CD14-positive monocyte (primary cell): ENCODE measurements around the gene CLDN3. TPM values are rescaled to one million over a fixed set of nuclear protein-coding genes. Genes with fewer than 3 reads are reported as not detected.

Source experiments
- DNase-seq, 3 donors: peaks; one replicate each; pipeline ENCODE4 v3.0.0-alpha.2; 2011 to 2022
- H2AFZ ChIP-seq: 2 replicates; pipeline ENCODE4 v1.6.0; 2012; ENCODE audit warnings: mild to moderate bottlenecking, low read depth, low read length, inconsistent platforms; ENCODE audit not compliant: insufficient read depth, poor library complexity, severe bottlenecking
- H3K27ac ChIP-seq, 2 donors: 1 replicate in 1 of 2; 2 replicates in 1 of 2; pipeline ENCODE4 v1.5.1; 2012 to 2013; ENCODE audit warnings: low read length in 2 of 2, control low read depth in 1 of 2, inconsistent platforms in 1 of 2, low read depth in 1 of 2, mild to moderate bottlenecking in 1 of 2
- H3K27me3 ChIP-seq, 2 donors: one replicate each; pipeline versions ENCODE4 v1.6.0 to v1.6.1; 2011 to 2013; ENCODE audit warnings: low read length in 2 of 2; ENCODE audit not compliant: control insufficient read depth in 2 of 2, insufficient read depth in 2 of 2
- H3K36me3 ChIP-seq, 2 donors: replicated peaks in 1 of 2; 1 replicate in 1 of 2; 2 replicates in 1 of 2; pipeline versions ENCODE4 v1.5.1 to v1.6.1; 2012 to 2013; ENCODE audit warnings: low read length in 2 of 2, control low read depth in 1 of 2, inconsistent platforms in 1 of 2, mild to moderate bottlenecking in 1 of 2; ENCODE audit not compliant: insufficient read depth in 2 of 2, control insufficient read depth in 1 of 2
- H3K4me1 ChIP-seq, 2 donors: 1 replicate in 1 of 2; 2 replicates in 1 of 2; pipeline versions ENCODE4 v1.5.1 to v1.6.1; 2012 to 2013; ENCODE audit warnings: low read length in 2 of 2, control low read depth in 1 of 2, inconsistent platforms in 1 of 2, mild to moderate bottlenecking in 1 of 2, moderate library complexity in 1 of 2; ENCODE audit not compliant: insufficient read depth in 2 of 2, control insufficient read depth in 1 of 2
- H3K4me2 ChIP-seq: replicated peaks from 2 replicates; pipeline ENCODE3; 2012; ENCODE audit warnings: low read length, moderate library complexity, mild to moderate bottlenecking; ENCODE audit not compliant: poor library complexity, severe bottlenecking; ENCODE audit errors: extremely low read depth
- H3K4me3 ChIP-seq, 3 experiments: fragments of 200-600 bp in 1 of 3; sonication (generic) in 1 of 3; replicated peaks in 1 of 3; 1 replicate in 2 of 3; 2 replicates in 1 of 3; pipeline ENCODE4 v1.5.1; 2011 to 2013; ENCODE audit warnings: low read length in 3 of 3, mild to moderate bottlenecking in 3 of 3, control low read depth in 2 of 3, low read depth in 2 of 3, inconsistent platforms in 1 of 3, moderate library complexity in 1 of 3
- H3K79me2 ChIP-seq: 2 replicates; pipeline ENCODE4 v1.6.0; 2012; ENCODE audit warnings: mild to moderate bottlenecking, control low read depth, inconsistent platforms, low read length, moderate library complexity; ENCODE audit not compliant: insufficient read depth
- H3K9ac ChIP-seq: 2 replicates; pipeline ENCODE4 v1.6.0; 2017; ENCODE audit warnings: low read length, mild to moderate bottlenecking; ENCODE audit not compliant: insufficient read depth, poor library complexity, severe bottlenecking
- H3K9me3 ChIP-seq, 2 donors: replicated peaks in 1 of 2; 1 replicate in 1 of 2; 2 replicates in 1 of 2; pipeline versions ENCODE4 v1.5.1 to v1.6.1; 2012 to 2013; ENCODE audit warnings: low read length in 2 of 2, control low read depth in 1 of 2; ENCODE audit not compliant: control insufficient read depth in 1 of 2, insufficient read depth in 1 of 2
- H4K20me1 ChIP-seq: 2 replicates; pipeline ENCODE4 v1.6.0; 2012; ENCODE audit warnings: mild to moderate bottlenecking, low read length, control low read depth, moderate library complexity; ENCODE audit not compliant: insufficient read depth
- H3K27ac Mint-ChIP-seq, 7 donors: one replicate each; pipeline ENCODE4 v1.8.0; 2020; ENCODE audit warnings: mild to moderate bottlenecking in 7 of 7, mixed read lengths in 7 of 7, moderate library complexity in 6 of 7, inconsistent platforms in 2 of 7
- H3K27me3 Mint-ChIP-seq, 3 donors: one replicate each; pipeline ENCODE4 v1.8.0; 2021 to 2022; ENCODE audit warnings: low read depth in 3 of 3, mild to moderate bottlenecking in 3 of 3, mixed read lengths in 3 of 3, moderate library complexity in 3 of 3, inconsistent platforms in 1 of 3
- H3K36me3 Mint-ChIP-seq, 2 donors: one replicate each; pipeline ENCODE4 v1.8.0; 2020; ENCODE audit warnings: mixed read lengths in 2 of 2, inconsistent platforms in 1 of 2, mild to moderate bottlenecking in 1 of 2
- H3K4me1 Mint-ChIP-seq: one replicate; pipeline ENCODE4 v1.8.0; 2020; ENCODE audit warnings: mild to moderate bottlenecking, mixed read lengths
- H3K4me3 Mint-ChIP-seq, 2 donors: one replicate each; pipeline ENCODE4 v1.8.0; 2020; ENCODE audit warnings: mild to moderate bottlenecking in 2 of 2, mixed read lengths in 2 of 2, moderate library complexity in 1 of 2
- H3K9me3 Mint-ChIP-seq, 7 donors: one replicate each; pipeline ENCODE4 v1.8.0; 2020 to 2022; ENCODE audit warnings: mixed read lengths in 7 of 7, mild to moderate bottlenecking in 6 of 7, moderate library complexity in 6 of 7, inconsistent platforms in 2 of 7
- WGBS: methylation state at CpG from one replicate; pipeline ENCODE4 v1.1.5; 2013; ENCODE audit warnings: missing lambda C conversion rate; ENCODE audit not compliant: insufficient coverage; 5-methylcytosine and 5-hydroxymethylcytosine counted together
- intact Hi-C, 2 donors: fragments of 100-400 bp; cut with micrococcal nuclease; formaldehyde crosslinking; loops; one replicate each; pipeline versions ENCODE4 v1.15.0 to v1.15.1; 2023
- polyA plus RNA-seq, 3 donors: library from polyadenylated mRNA; depleted of rRNA in 1 of 3; unstranded in 2 of 3; stranded (reverse) in 1 of 3; fragments of 300-500 nt in 2 of 3; fragments of >200 nt in 1 of 3; fragmentation: Illumina TruSeq in 2 of 3; gene quantifications; 1 replicate in 2 of 3; 2 replicates in 1 of 3; pipeline ENCODE4 v1.2.3, GENCODE V29; 2012 to 2021
- TF ChIP-seq, protein P1 (sequence below): fragments of 200-600 bp; IDR thresholded peaks from one replicate; pipeline ENCODE4 v1.8.0; 2022; ENCODE audit warnings: antibody characterized with exemption, mild to moderate bottlenecking

CLDN3 gene
- polyA plus RNA-seq, 3 donors, result not detected

DNA sequence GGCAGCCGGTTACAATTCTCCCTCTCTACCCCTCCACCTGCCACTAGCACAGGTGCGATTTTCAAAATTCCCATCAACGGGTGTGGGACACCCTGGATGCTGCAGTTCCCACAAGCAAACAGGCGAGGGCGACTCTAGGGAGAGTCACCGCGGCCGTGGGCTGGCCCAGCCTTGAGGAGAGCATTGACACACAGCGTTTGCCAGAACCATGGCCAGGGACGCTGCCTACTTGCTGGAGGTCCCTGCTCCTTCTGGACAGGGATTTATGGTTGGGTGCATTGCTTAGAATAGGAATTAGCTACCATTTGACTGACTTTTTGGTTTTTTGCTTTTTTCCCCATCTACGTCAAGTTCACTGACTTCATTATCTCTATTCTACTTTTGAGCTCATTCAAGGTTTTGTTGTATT, 41.7 kb upstream of the CLDN3 start:
- 0% methylated on average over 3 of the region's 11 CpGs for WGBS
- H3K4me1 Mint-ChIP-seq, result no peaks in the 10 kb centered on the region
- no peak overlapping the region for H3K27ac Mint-ChIP-seq
- no peaks in the 10 kb centered on the region for H3K36me3 ChIP-seq
- H3K27ac ChIP-seq, result no peak overlapping the region
- H3K4me1 ChIP-seq, result no peaks in the 10 kb centered on the region
- H3K4me2 ChIP-seq, result no peak overlapping the region
- no peaks in the 10 kb centered on the region for H3K79me2 ChIP-seq
- intact Hi-C loops, result loop anchor here (1.0 to 2.0 kb wide), 2 partner anchors 43 to 44 kb away; no protein-coding TSS in a partner anchor
- no peak overlapping the region for H3K4me3 Mint-ChIP-seq
- no peaks in the 10 kb centered on the region for H3K36me3 Mint-ChIP-seq
- no peak overlapping the region for H3K9ac ChIP-seq
- H3K9me3 Mint-ChIP-seq, result peaks cover 0 to 11% (median 5%) of the 10 kb centered on the region in 7 donors
- DNase-seq, result peak; percentile 36 to 63 (median 59)
- TF ChIP-seq, protein P1, sequence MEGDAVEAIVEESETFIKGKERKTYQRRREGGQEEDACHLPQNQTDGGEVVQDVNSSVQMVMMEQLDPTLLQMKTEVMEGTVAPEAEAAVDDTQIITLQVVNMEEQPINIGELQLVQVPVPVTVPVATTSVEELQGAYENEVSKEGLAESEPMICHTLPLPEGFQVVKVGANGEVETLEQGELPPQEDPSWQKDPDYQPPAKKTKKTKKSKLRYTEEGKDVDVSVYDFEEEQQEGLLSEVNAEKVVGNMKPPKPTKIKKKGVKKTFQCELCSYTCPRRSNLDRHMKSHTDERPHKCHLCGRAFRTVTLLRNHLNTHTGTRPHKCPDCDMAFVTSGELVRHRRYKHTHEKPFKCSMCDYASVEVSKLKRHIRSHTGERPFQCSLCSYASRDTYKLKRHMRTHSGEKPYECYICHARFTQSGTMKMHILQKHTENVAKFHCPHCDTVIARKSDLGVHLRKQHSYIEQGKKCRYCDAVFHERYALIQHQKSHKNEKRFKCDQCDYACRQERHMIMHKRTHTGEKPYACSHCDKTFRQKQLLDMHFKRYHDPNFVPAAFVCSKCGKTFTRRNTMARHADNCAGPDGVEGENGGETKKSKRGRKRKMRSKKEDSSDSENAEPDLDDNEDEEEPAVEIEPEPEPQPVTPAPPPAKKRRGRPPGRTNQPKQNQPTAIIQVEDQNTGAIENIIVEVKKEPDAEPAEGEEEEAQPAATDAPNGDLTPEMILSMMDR, result peak; percentile 88
- peaks cover 0 to 4% of the 10 kb centered on the region in 2 donors for H3K9me3 ChIP-seq
- H3K27me3 Mint-ChIP-seq, result peaks cover 9 to 15% (median 14%) of the 10 kb centered on the region in 3 donors
- no peaks in the 10 kb centered on the region for H4K20me1 ChIP-seq
- H2AFZ ChIP-seq, result no peak overlapping the region
- H3K4me3 ChIP-seq, result no peak overlapping the region
- peaks cover 0 to 3% of the 10 kb centered on the region in 2 donors for H3K27me3 ChIP-seq

DNA sequence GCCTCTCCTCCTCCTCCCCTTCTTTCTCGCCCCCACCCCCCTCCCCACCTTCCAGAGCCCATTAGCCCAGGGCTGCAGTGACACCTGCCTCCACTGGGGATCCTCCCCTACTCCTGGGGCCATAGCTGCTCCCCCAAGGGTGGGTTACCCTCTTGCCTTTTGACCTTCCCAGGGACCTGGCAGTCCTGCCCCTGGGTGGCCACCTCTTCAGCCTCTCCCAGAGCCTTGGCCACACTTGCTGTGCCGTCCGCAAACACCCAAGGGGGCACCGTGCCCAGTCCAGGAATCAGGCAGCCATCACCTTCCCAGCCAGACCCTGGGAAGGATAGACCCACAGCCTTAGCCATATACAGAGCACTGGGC, 40.9 kb upstream of the CLDN3 start:
- Histone ChIP-seq H3K4me1 (no peaks in the 10 kb centered on the region), H3K9ac (no peak overlapping the region), H4K20me1 (no peaks in the 10 kb centered on the region), H3K27me3 (peaks cover 0 to 3% of the 10 kb centered on the region in 2 donors), H3K27ac (no peak overlapping the region), H3K79me2 (no peaks in the 10 kb centered on the region), H3K9me3 (peaks cover 0 to 4% of the 10 kb centered on the region in 2 donors), H2AFZ (no peak overlapping the region), H3K4me2 (no peak overlapping the region), H3K36me3 (no peaks in the 10 kb centered on the region), H3K4me3 (no peak overlapping the region)
- TF ChIP-seq, protein P1, result no peak
- H3K27me3 Mint-ChIP-seq, result peaks cover 5 to 15% (median 12%) of the 10 kb centered on the region in 3 donors
- intact Hi-C loops, result loop anchor here (1.0 to 2.0 kb wide), 2 partner anchors 44 kb away; no protein-coding TSS in a partner anchor
- no peak overlapping the region for H3K27ac Mint-ChIP-seq
- no peak for DNase-seq
- no peaks in the 10 kb centered on the region for H3K4me1 Mint-ChIP-seq
- WGBS, result 50% methylated on average over 1 of the region's 4 CpGs
- no peaks in the 10 kb centered on the region for H3K36me3 Mint-ChIP-seq
- no peak overlapping the region for H3K4me3 Mint-ChIP-seq
- H3K9me3 Mint-ChIP-seq, result peaks cover 0 to 11% (median 5%) of the 10 kb centered on the region in 7 donors
